Effector memory CD8-positive, alpha-beta T cell (primary cell): Measurements from ENCODE around the gene ALG12.

Experiments
- ATAC-seq: fragments of 150-1000 bp; cut with Tn5 transposase; replicated peaks from 2 replicates; pipeline ENCODE4 v1.10.0; 2021; ENCODE audit warnings: mild to moderate bottlenecking, moderate library complexity
- DNase-seq, 3 experiments: peaks; one replicate each; pipeline ENCODE4 v3.0.0; 2021
- H3K27ac Mint-ChIP-seq, 2 donors: one replicate each; pipeline ENCODE4 v1.8.0; 2022; ENCODE audit warnings: mild to moderate bottlenecking in 2 of 2, mixed read lengths in 2 of 2, moderate library complexity in 2 of 2
- H3K27me3 Mint-ChIP-seq, 2 donors: one replicate each; pipeline ENCODE4 v1.8.0; 2022; ENCODE audit warnings: mixed read lengths in 2 of 2
- H3K36me3 Mint-ChIP-seq: one replicate; pipeline ENCODE4 v1.8.0; 2022; ENCODE audit warnings: mild to moderate bottlenecking, moderate library complexity, mixed read lengths; ENCODE audit not compliant: insufficient read depth
- H3K4me1 Mint-ChIP-seq, 2 donors: one replicate each; pipeline ENCODE4 v1.8.0; 2022; ENCODE audit warnings: low read depth in 2 of 2, mixed read lengths in 2 of 2
- H3K4me3 Mint-ChIP-seq, 2 donors: one replicate each; pipeline ENCODE4 v1.8.0; 2022; ENCODE audit warnings: mild to moderate bottlenecking in 2 of 2, mixed read lengths in 2 of 2, moderate library complexity in 2 of 2
- H3K9me3 Mint-ChIP-seq, 2 donors: one replicate each; pipeline ENCODE4 v1.8.0; 2022; ENCODE audit warnings: mixed read lengths in 2 of 2

The ALG12 gene

GRCh38 chr22:49884503-49885260, 33.6 kb downstream of the ALG12 start:
- Mint-ChIP-seq H3K36me3 (peaks cover 38% of the 10 kb centered on the region), H3K9me3 (no peaks in the 10 kb centered on the region), H3K27me3 (no peaks in the 10 kb centered on the region), H3K4me3 (no peak overlapping the region), H3K4me1 (peaks cover 23 to 42% of the 10 kb centered on the region in 2 donors), H3K27ac (peak overlapping the region in 1 of 2 donors; percentile 23)
- no peak for ATAC-seq
- DNase-seq = no peak

GRCh38 chr22:49884075-49884474, 34.2 kb downstream of the ALG12 start:
- H3K27me3 Mint-ChIP-seq = no peaks in the 10 kb centered on the region
- no peaks in the 10 kb centered on the region for H3K9me3 Mint-ChIP-seq
- H3K4me3 Mint-ChIP-seq = no peak overlapping the region
- H3K36me3 Mint-ChIP-seq = peaks cover 38% of the 10 kb centered on the region
- DNase-seq (no peak), ATAC-seq (no peak)
- peaks cover 23 to 42% of the 10 kb centered on the region in 2 donors for H3K4me1 Mint-ChIP-seq
- peak overlapping the region in 1 of 2 donors; percentile 23 for H3K27ac Mint-ChIP-seq

GRCh38 chr22:49883294-49883640, 35.0 kb downstream of the ALG12 start:
- H3K36me3 Mint-ChIP-seq = peaks cover 38% of the 10 kb centered on the region
- H3K4me3 Mint-ChIP-seq = no peak overlapping the region
- no peaks in the 10 kb centered on the region for H3K27me3 Mint-ChIP-seq
- peak overlapping the region; percentile 11 to 56 for H3K27ac Mint-ChIP-seq
- no peaks in the 10 kb centered on the region for H3K9me3 Mint-ChIP-seq
- DNase-seq (no peak), ATAC-seq (no peak)
- H3K4me1 Mint-ChIP-seq = peaks cover 25 to 42% of the 10 kb centered on the region in 2 donors

GRCh38 chr22:49882519-49883293, 35.5 kb downstream of the ALG12 start:
- no peak for ATAC-seq
- DNase-seq = no peak
- no peaks in the 10 kb centered on the region for H3K9me3 Mint-ChIP-seq
- H3K4me1 Mint-ChIP-seq = peaks cover 27 to 46% of the 10 kb centered on the region in 2 donors
- no peaks in the 10 kb centered on the region for H3K27me3 Mint-ChIP-seq
- H3K4me3 Mint-ChIP-seq = peak overlapping the region in 1 of 2 donors; percentile 1
- H3K36me3 Mint-ChIP-seq = peaks cover 44% of the 10 kb centered on the region
- peak overlapping the region; percentile 11 to 56 for H3K27ac Mint-ChIP-seq

- no peaks in the 10 kb centered on the region for H3K9me3 Mint-ChIP-seq
- H3K36me3 Mint-ChIP-seq = peaks cover 42% of the 10 kb centered on the region
- H3K4me1 Mint-ChIP-seq = peaks cover 28 to 43% of the 10 kb centered on the region in 2 donors
- H3K4me3 Mint-ChIP-seq = peak overlapping the region in 1 of 2 donors; percentile 33
- no peak for DNase-seq
- no peaks in the 10 kb centered on the region for H3K27me3 Mint-ChIP-seq
- peak overlapping the region in 1 of 2 donors; percentile 59 for H3K27ac Mint-ChIP-seq
- ATAC-seq = no peak
Observed at GRCh38 chr22:49881856-49882255, 36.4 kb downstream of the ALG12 start.

- Mint-ChIP-seq H3K27me3 (no peaks in the 10 kb centered on the region), H3K9me3 (no peaks in the 10 kb centered on the region), H3K36me3 (peaks cover 29% of the 10 kb centered on the region), H3K4me1 (peaks cover 29 to 50% of the 10 kb centered on the region in 2 donors), H3K27ac (peak overlapping the region; percentile 38 to 81), H3K4me3 (peak overlapping the region; percentile 66 to 67)
- ATAC-seq = peak; percentile 85
- peak in 2 of 3 experiments; percentile 21 to 31 for DNase-seq
Observed at GRCh38 chr22:49880281-49880680, 38.0 kb downstream of the ALG12 start.

GRCh38 chr22:49879871-49880270, 38.4 kb downstream of the ALG12 start:
- peaks cover 29 to 53% of the 10 kb centered on the region in 2 donors for H3K4me1 Mint-ChIP-seq
- ATAC-seq = no peak
- peak overlapping the region; percentile 66 to 67 for H3K4me3 Mint-ChIP-seq
- no peaks in the 10 kb centered on the region for H3K27me3 Mint-ChIP-seq
- H3K36me3 Mint-ChIP-seq = peaks cover 25% of the 10 kb centered on the region
- no peak for DNase-seq
- peak overlapping the region; percentile 38 to 81 for H3K27ac Mint-ChIP-seq
- no peaks in the 10 kb centered on the region for H3K9me3 Mint-ChIP-seq

- peaks cover 31 to 52% of the 10 kb centered on the region in 2 donors for H3K4me1 Mint-ChIP-seq
- no peaks in the 10 kb centered on the region for H3K27me3 Mint-ChIP-seq
- no peaks in the 10 kb centered on the region for H3K9me3 Mint-ChIP-seq
- DNase-seq = no peak
- peaks cover 13% of the 10 kb centered on the region for H3K36me3 Mint-ChIP-seq
- peak overlapping the region in 1 of 2 donors; percentile 62 for H3K27ac Mint-ChIP-seq
- ATAC-seq = no peak
- no peak overlapping the region for H3K4me3 Mint-ChIP-seq
Observed at GRCh38 chr22:49878206-49878605, 40.0 kb downstream of the ALG12 start.

- Mint-ChIP-seq H3K27me3 (no peaks in the 10 kb centered on the region), H3K27ac (peak overlapping the region in 1 of 2 donors; percentile 12), H3K4me3 (no peak overlapping the region), H3K9me3 (no peaks in the 10 kb centered on the region), H3K36me3 (peaks cover 10% of the 10 kb centered on the region), H3K4me1 (peaks cover 34 to 49% of the 10 kb centered on the region in 2 donors)
- ATAC-seq (no peak), DNase-seq (no peak)
Observed at GRCh38 chr22:49877642-49878041, 40.6 kb downstream of the ALG12 start.

GRCh38 chr22:49873228-49873940, 44.9 kb downstream of the ALG12 start:
- Mint-ChIP-seq H3K27ac (peak overlapping the region; percentile 77 to 82), H3K27me3 (no peaks in the 10 kb centered on the region), H3K4me3 (peak overlapping the region; percentile 36 to 40), H3K9me3 (no peaks in the 10 kb centered on the region), H3K4me1 (peaks cover 40 to 57% of the 10 kb centered on the region in 2 donors), H3K36me3 (peaks cover 25% of the 10 kb centered on the region)
- ATAC-seq (no peak), DNase-seq (no peak)

- no peaks in the 10 kb centered on the region for H3K9me3 Mint-ChIP-seq
- no peak for ATAC-seq
- H3K36me3 Mint-ChIP-seq = peaks cover 26% of the 10 kb centered on the region
- no peak for DNase-seq
- peak overlapping the region in 1 of 2 donors; percentile 51 for H3K27ac Mint-ChIP-seq
- no peaks in the 10 kb centered on the region for H3K27me3 Mint-ChIP-seq
- H3K4me3 Mint-ChIP-seq = no peak overlapping the region
- peaks cover 48 to 62% of the 10 kb centered on the region in 2 donors for H3K4me1 Mint-ChIP-seq
Observed at GRCh38 chr22:49872347-49872746, 45.9 kb downstream of the ALG12 start.

GRCh38 chr22:49871482-49871881, 46.8 kb downstream of the ALG12 start:
- H3K27me3 Mint-ChIP-seq = no peaks in the 10 kb centered on the region
- peaks cover 55 to 69% of the 10 kb centered on the region in 2 donors for H3K4me1 Mint-ChIP-seq
- no peaks in the 10 kb centered on the region for H3K9me3 Mint-ChIP-seq
- peaks cover 27% of the 10 kb centered on the region for H3K36me3 Mint-ChIP-seq
- no peak overlapping the region for H3K4me3 Mint-ChIP-seq
- DNase-seq (no peak), ATAC-seq (no peak)
- peak overlapping the region in 1 of 2 donors; percentile 51 for H3K27ac Mint-ChIP-seq
